ENCODE data around the gene SNRPD2. TPM values are rescaled to one million over a fixed set of nuclear protein-coding genes. Genes with fewer than 3 reads are reported as not detected.
"Not testable (repeated sequence)": the region's sequence is repeated elsewhere in the genome, so short reads cannot be mapped to it uniquely, and the experiment has no call there.

Gene SNRPD2
- total RNA-seq, 2 donors from 2014 or later = 389 to 427 TPM

GRCh38 chr19:45713141-45713540 lies 21.4 kb upstream of the SNRPD2 start:
- H3K9me3 Mint-ChIP-seq = no peaks in the 10 kb centered on the region
- DNase-seq (ENCODE audit: low spot score) (no peak), ATAC-seq (no peak)
- H3K27ac Mint-ChIP-seq = no peak overlapping the region
- H3K36me3 Mint-ChIP-seq = no peaks in the 10 kb centered on the region
- H3K4me3 Mint-ChIP-seq = no peak overlapping the region
- H3K27me3 Mint-ChIP-seq = no peaks in the 10 kb centered on the region
- peaks cover 30 to 32% of the 10 kb centered on the region in 2 donors for H3K4me1 Mint-ChIP-seq (ENCODE audit: low read depth in 2 of 2)

- Mint-ChIP-seq H3K4me1 (ENCODE audit: low read depth in 2 of 2) (peaks cover 27 to 31% of the 10 kb centered on the region in 2 donors), H3K4me3 (no peak overlapping the region), H3K27me3 (no peaks in the 10 kb centered on the region), H3K36me3 (no peaks in the 10 kb centered on the region), H3K27ac (no peak overlapping the region), H3K9me3 (no peaks in the 10 kb centered on the region)
- ATAC-seq (no peak), DNase-seq (ENCODE audit: low spot score) (no peak)
These were observed 20.9 kb upstream of the SNRPD2 start for GRCh38 chr19:45712699-45713067.

DNA sequence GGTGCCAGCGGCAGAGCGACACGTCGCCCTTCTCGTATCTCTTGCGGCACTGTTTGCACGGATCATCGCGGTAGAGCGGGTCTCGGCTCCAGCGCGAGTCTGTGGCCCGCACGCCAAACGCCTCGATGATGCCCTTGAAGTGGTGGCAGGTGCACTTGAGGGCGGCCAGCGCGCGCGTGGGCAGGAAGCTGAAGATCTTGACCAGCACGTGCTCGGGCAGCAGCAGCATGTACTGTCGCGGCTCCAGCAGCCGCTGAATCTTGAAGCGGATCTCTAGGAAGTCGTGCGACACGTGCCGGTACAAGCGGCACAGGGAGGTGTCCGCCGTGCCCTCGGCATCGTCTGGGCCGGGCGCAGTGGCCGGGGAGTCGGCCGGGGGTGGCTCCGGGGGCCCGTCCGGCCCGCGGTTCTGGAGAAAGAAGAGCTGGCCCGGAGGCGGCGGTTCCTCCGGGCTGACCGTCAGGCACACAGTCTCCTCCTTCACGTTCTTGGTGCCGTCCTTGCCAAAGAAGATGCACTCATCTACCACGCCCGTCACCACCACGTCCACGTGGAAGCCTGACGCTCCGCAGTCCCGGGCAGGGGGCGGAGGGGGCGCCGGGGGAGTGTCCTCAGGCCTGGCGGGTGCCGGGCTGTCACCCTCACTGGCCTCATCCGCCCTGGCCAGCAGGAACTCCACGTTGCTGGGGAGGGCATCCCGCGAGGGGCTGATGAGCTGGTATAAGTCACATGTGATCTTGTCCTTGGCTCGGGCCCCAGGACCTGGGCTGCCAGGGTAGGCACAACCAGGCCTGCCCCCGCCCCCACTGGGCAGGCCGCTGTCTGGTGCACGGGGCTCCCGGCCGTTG lies 20.3 kb upstream of the SNRPD2 start:
- ATAC-seq (no peak), DNase-seq (ENCODE audit: low spot score) (no peak)
- Mint-ChIP-seq H3K9me3 (no peaks in the 10 kb centered on the region), H3K27ac (no peak overlapping the region), H3K4me3 (no peak overlapping the region), H3K27me3 (no peaks in the 10 kb centered on the region), H3K4me1 (ENCODE audit: low read depth in 2 of 2) (peaks cover 21 to 26% of the 10 kb centered on the region in 2 donors), H3K36me3 (no peaks in the 10 kb centered on the region)

- Mint-ChIP-seq H3K9me3 (no peaks in the 10 kb centered on the region), H3K36me3 (no peaks in the 10 kb centered on the region), H3K4me1 (ENCODE audit: low read depth in 2 of 2) (peaks cover 6 to 12% of the 10 kb centered on the region in 2 donors), H3K27me3 (no peaks in the 10 kb centered on the region), H3K27ac (no peak overlapping the region), H3K4me3 (no peak overlapping the region)
- ATAC-seq (no peak), DNase-seq (ENCODE audit: low spot score) (no peak)
These were observed 18.8 kb upstream of the SNRPD2 start for GRCh38 chr19:45710356-45711130.

- Mint-ChIP-seq H3K36me3 (peaks cover 4% of the 10 kb centered on the region), H3K4me3 (no peak overlapping the region), H3K4me1 (ENCODE audit: low read depth in 2 of 2) (peaks cover 5 to 6% of the 10 kb centered on the region in 2 donors), H3K27me3 (no peaks in the 10 kb centered on the region), H3K9me3 (no peaks in the 10 kb centered on the region), H3K27ac (no peak overlapping the region)
- ATAC-seq (no peak), DNase-seq (ENCODE audit: low spot score) (no peak)
These were observed 14.1 kb upstream of the SNRPD2 start for GRCh38 chr19:45705710-45706415.

DNA sequence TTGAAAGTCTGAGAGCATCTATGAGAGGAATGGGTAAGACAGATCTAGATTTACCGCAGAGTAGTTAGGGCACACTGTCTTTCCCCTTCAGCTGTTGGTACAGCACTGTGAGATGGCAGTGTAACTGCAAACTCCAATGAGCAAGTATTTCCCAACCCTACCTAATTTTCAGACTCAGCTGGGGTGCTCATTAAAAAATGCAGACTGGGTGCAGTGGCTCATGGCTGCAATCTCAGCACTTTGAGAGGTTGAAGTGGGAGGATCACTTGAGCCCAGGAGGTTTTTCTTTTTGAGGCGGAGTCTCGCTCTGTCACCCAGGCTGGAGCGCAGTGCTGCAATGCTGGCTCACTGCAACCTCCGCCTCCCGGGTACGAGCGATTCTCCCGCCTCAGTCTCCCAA lies 13.4 kb upstream of the SNRPD2 start:
- Mint-ChIP-seq H3K9me3 (no peaks in the 10 kb centered on the region), H3K27me3 (no peaks in the 10 kb centered on the region), H3K27ac (no peak overlapping the region), H3K36me3 (peaks cover 4% of the 10 kb centered on the region), H3K4me3 (no peak overlapping the region), H3K4me1 (ENCODE audit: low read depth in 2 of 2) (peaks cover 0 to 5% of the 10 kb centered on the region in 2 donors)
- ATAC-seq (no peak), DNase-seq (ENCODE audit: low spot score) (no peak)

- peaks cover 9% of the 10 kb centered on the region for H3K36me3 Mint-ChIP-seq
- peaks cover 5 to 6% of the 10 kb centered on the region in 2 donors for H3K4me1 Mint-ChIP-seq (ENCODE audit: low read depth in 2 of 2)
- no peak for ATAC-seq
- H3K9me3 Mint-ChIP-seq = no peaks in the 10 kb centered on the region
- no peak overlapping the region for H3K4me3 Mint-ChIP-seq
- H3K27ac Mint-ChIP-seq = no peak overlapping the region
- no peaks in the 10 kb centered on the region for H3K27me3 Mint-ChIP-seq
- no peak for DNase-seq (ENCODE audit: low spot score)
These were observed 9.9 kb upstream of the SNRPD2 start for GRCh38 chr19:45701676-45702075.

DNA sequence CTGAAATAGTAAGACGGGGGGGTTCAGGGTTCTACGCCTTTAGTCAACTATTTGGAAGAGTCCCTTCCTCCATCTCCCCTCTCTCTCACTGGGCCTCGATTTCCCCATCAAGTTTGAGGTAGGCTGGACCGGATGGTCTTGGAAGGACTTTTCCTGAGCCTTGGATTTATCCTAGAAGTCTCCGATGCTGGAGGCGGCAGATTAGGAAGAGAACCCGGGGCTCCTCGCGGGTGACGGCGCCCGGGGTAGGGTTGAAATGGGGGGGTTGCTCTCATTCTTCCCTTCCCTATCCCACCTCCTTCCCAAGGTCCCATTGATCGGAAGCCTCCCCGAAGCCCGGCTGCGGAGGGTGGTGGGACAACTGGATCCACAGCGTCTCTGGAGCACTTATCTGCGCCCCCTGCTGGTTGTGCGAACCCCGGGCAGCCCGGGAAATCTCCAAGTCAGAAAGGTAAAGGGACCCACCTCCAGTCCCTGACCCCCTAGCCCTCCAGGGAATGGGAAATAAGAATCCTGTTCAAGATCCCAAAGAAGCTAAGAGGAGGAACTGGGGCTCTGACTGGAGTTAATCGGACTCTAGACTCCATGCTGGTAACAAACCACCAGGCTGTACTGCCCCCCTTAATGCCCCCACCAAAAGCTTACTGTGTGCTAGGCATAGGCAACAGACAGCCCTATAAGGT lies 1.5 kb upstream of the SNRPD2 start:
- Mint-ChIP-seq H3K36me3 (peaks cover 17% of the 10 kb centered on the region), H3K27ac (peak overlapping the region; percentile 94 to 95), H3K4me3 (peak overlapping the region; percentile 95), H3K27me3 (no peaks in the 10 kb centered on the region), H3K4me1 (ENCODE audit: low read depth in 2 of 2) (peaks cover 24% of the 10 kb centered on the region in 2 donors), H3K9me3 (no peaks in the 10 kb centered on the region)
- ATAC-seq (no peak), DNase-seq (ENCODE audit: low spot score) (peak; percentile 78)

DNA sequence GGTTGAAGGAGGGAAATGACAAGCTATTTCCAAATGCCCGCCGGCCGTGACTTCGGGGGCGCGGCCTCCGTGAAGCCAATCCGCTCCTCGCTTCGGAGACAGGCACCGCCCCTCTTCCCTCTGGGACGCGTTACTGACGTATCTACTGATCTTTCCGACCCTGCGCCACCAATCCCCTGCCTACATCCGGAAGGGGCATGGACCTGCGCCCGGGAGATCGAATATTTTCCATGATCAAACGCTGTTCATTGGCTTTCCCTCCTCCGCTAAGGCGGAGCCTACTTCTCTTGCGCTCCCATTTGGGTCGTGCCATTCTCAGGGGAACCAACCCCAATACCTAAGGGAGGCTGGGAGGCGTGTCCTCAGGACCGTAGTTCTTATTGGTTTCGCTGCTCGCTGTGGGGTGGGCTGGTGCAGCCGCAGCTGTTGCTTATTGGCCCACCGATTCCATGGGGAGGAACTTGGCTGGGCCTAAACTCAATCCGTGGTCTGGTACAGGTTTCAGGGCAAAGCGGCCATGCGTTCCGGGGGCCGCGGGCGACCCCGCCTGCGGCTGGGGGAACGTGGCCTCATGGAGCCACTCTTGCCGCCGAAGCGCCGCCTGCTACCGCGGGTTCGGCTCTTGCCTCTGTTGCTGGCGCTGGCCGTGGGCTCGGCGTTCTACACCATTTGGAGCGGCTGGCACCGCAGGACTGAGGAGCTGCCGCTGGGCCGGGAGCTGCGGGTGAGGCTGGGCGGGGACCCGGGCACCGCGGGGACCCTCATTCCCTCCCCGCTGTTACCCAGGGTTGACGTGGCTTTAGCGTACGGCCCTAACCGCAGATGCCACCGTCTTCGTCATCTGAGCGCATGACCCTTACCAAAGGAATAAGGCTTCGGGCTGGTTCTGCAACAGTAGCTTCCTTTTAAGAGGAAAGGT lies 693 bp upstream of the SNRPD2 start, which contains the start of gene QPCTL:
QPCTL (plus strand) TSS at position 480 of the 919 bp plus-strand sequence; CDS start at position 518, 38 bp downstream.
- H3K9me3 Mint-ChIP-seq = no peaks in the 10 kb centered on the region
- H3K36me3 Mint-ChIP-seq = peaks cover 13% of the 10 kb centered on the region
- H3K4me3 Mint-ChIP-seq = peak within 1 kb of the TSS; percentile 95

GRCh38 chr19:45687599-45687998 lies 4.2 kb downstream of the SNRPD2 start:
- DNase-seq (ENCODE audit: low spot score) = no peak
- H3K4me1 Mint-ChIP-seq (ENCODE audit: low read depth in 2 of 2) = peaks cover 13 to 14% of the 10 kb centered on the region in 2 donors
- H3K9me3 Mint-ChIP-seq = no peaks in the 10 kb centered on the region
- ATAC-seq = no peak
- no peak overlapping the region for H3K4me3 Mint-ChIP-seq
- peaks cover 12% of the 10 kb centered on the region for H3K36me3 Mint-ChIP-seq
- no peak overlapping the region for H3K27ac Mint-ChIP-seq
- no peaks in the 10 kb centered on the region for H3K27me3 Mint-ChIP-seq

More for the DNA sequence above, 693 bp upstream of the SNRPD2 start, which contains the start of gene QPCTL:
- Mint-ChIP-seq H3K4me1 (ENCODE audit: low read depth in 2 of 2) (peaks cover 21% of the 10 kb centered on the region in 2 donors), H3K27me3 (no peaks in the 10 kb centered on the region), H3K27ac (peak within 1 kb of the TSS; percentile 94 to 95)
- peak; percentile 99 for DNase-seq (ENCODE audit: low spot score)
- ATAC-seq = peak; percentile 95 to 96

DNA sequence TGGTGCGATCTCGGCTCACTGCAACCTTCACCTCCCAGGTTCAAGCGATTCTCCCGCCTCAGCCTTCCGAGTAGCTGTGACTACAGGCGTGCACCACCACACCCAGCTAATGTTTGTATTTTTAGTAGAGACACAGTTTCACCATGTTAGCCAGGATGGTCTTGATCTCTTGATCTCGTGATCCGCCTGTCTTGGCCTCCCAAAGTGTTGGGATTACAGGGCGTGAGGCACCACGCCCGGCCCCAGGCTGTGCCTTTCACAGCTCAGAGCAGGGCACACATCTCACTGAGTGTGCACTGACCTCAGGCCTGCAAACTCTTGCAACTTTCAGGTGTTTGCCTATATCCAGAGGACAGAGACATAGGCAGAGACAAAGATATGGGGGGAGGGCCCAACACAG lies 6.7 kb downstream of the SNRPD2 start:
- not testable (repeated sequence) for H3K27me3 Mint-ChIP-seq; H3K36me3 Mint-ChIP-seq; DNase-seq (ENCODE audit: low spot score); H3K27ac Mint-ChIP-seq; H3K9me3 Mint-ChIP-seq; H3K4me3 Mint-ChIP-seq; ATAC-seq
- peaks cover 13 to 14% of the 10 kb centered on the region in 2 donors for H3K4me1 Mint-ChIP-seq (ENCODE audit: low read depth in 2 of 2)

DNA sequence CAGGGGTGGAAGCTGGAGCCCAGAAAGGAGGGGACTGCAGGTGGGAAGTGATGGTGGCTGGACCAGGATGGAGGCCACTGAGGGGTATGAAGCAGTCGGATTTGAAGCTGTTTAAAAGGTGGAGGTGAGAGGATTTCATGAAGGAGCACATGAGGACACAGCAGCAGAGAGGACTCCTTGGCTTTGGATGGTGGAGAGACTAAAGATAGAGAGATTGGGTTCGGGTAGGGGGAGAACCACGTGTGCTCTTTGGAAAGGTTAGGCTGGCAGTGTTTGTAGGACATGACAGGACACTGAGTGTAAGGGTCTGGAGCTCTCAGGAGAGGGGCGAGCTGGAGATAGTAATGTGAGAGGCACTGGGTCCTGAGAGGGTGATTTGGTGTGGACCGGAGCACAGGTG lies 8.8 kb downstream of the SNRPD2 start:
- H3K36me3 Mint-ChIP-seq = no peaks in the 10 kb centered on the region
- DNase-seq (ENCODE audit: low spot score) (no peak), ATAC-seq (no peak)
- H3K9me3 Mint-ChIP-seq = no peaks in the 10 kb centered on the region
- no peak overlapping the region for H3K4me3 Mint-ChIP-seq
- peak overlapping the region in 1 of 2 donors; percentile 3 for H3K27ac Mint-ChIP-seq
- peaks cover 9 to 14% of the 10 kb centered on the region in 2 donors for H3K4me1 Mint-ChIP-seq (ENCODE audit: low read depth in 2 of 2)
- H3K27me3 Mint-ChIP-seq = no peaks in the 10 kb centered on the region
